Endometrial microvascular endothelial cells (primary cell): ENCODE measurements around the gene CACNA1C. TPM values are rescaled to one million over a fixed set of nuclear protein-coding genes. Genes with fewer than 3 reads are reported as not detected.

ENCODE experiments used
- in situ Hi-C: cut with HindIII; loops from 2 replicates; pipeline ENCODE4 v1.10.0; 2017; ENCODE audit warnings: low sequenced_read_pairs, low pct_unique_long_range_greater_than_20kb; ENCODE audit errors: inconsistent ontology term
- total RNA-seq: library from RNA; depleted of rRNA; stranded (reverse); fragments of >200 nt; gene quantifications from one replicate; pipeline ENCODE4 v1.2.3, GENCODE V29; 2015; ENCODE audit errors: inconsistent ontology term

CACNA1C gene
- total RNA-seq, 1 donor from 2014 or later = not detected

GRCh38 chr12:2395354-2395977 lies 342.7 kb downstream of the CACNA1C start:
- in situ Hi-C loops = no loop called here

GRCh38 chr12:2396448-2396871 lies 343.7 kb downstream of the CACNA1C start:
- in situ Hi-C loops = no loop called here

- in situ Hi-C loops = no loop called here
These were observed 344.7 kb downstream of the CACNA1C start for GRCh38 chr12:2397356-2398045.

- in situ Hi-C loops = no loop called here
These were observed 348.3 kb downstream of the CACNA1C start for GRCh38 chr12:2401040-2401439.

GRCh38 chr12:2402073-2402579 lies 349.3 kb downstream of the CACNA1C start:
- in situ Hi-C loops = no loop called here

GRCh38 chr12:2403221-2403976 lies 350.6 kb downstream of the CACNA1C start:
- in situ Hi-C loops = no loop called here

- in situ Hi-C loops = no loop called here
These were observed 352.3 kb downstream of the CACNA1C start for GRCh38 chr12:2405039-2405438.

- in situ Hi-C loops = no loop called here
These were observed 354.1 kb downstream of the CACNA1C start for GRCh38 chr12:2406903-2407302.

- in situ Hi-C loops = no loop called here
These were observed 355.5 kb downstream of the CACNA1C start for GRCh38 chr12:2408262-2408661.

GRCh38 chr12:2409656-2410265 lies 357.0 kb downstream of the CACNA1C start:
- in situ Hi-C loops = no loop called here

- in situ Hi-C loops = no loop called here
These were observed 357.7 kb downstream of the CACNA1C start for GRCh38 chr12:2410496-2410895.

- in situ Hi-C loops = no loop called here
These were observed 358.2 kb downstream of the CACNA1C start for GRCh38 chr12:2411011-2411410.

GRCh38 chr12:2411616-2412304 lies 359.0 kb downstream of the CACNA1C start:
- in situ Hi-C loops = no loop called here

- in situ Hi-C loops = no loop called here
These were observed 359.5 kb downstream of the CACNA1C start for GRCh38 chr12:2412305-2412643.

- in situ Hi-C loops = no loop called here
These were observed 360.5 kb downstream of the CACNA1C start for GRCh38 chr12:2413301-2413700.

GRCh38 chr12:2413999-2414792 lies 361.4 kb downstream of the CACNA1C start:
- in situ Hi-C loops = no loop called here

GRCh38 chr12:2414810-2415567 lies 362.2 kb downstream of the CACNA1C start:
- in situ Hi-C loops = no loop called here

- in situ Hi-C loops = no loop called here
These were observed 362.8 kb downstream of the CACNA1C start for GRCh38 chr12:2415568-2415944.
